T-helper 1 cell treated with Interleukin-12 subunit alpha and Interleukin-12 subunit beta and Interleukin-4 antibody, amounts not matched to agents 30 ng/mL and 1 ng/mL, for 36 hours (primary cell): ENCODE data around the gene ZNF534. TPM values are rescaled to one million over a fixed set of nuclear protein-coding genes. Genes with fewer than 3 reads are reported as not detected.
"Not testable (repeated sequence)": the region's sequence is repeated elsewhere in the genome, so short reads cannot be mapped to it uniquely, and the experiment has no call there.

ENCODE experiments used
- intact Hi-C: fragments of 100-400 bp; cut with micrococcal nuclease; formaldehyde crosslinking; loops from one replicate; pipeline ENCODE4 v1.15.1; 2024
- total RNA-seq: library from RNA; stranded (reverse); gene quantifications from 2 replicates; pipeline ENCODE4 v1.2.3, GENCODE V29; 2022

Gene ZNF534
- total RNA-seq = not detected in 2 replicates

GRCh38 chr19:52428937-52429336, at the start of gene ZNF534:
Gene ZNF534, plus strand, starts transcription at chr19:52429148. Its CDS starts 2,327 bp downstream, at chr19:52431475.
- intact Hi-C loops = no loop called here

GRCh38 chr19:52391135-52391534, 37.8 kb upstream of the ZNF534 start:
- intact Hi-C loops = no loop called here

GRCh38 chr19:52397310-52398080, 31.5 kb upstream of the ZNF534 start, which contains the start of gene ZNF528:
Gene ZNF528, plus strand, starts transcription at chr19:52397849. Its CDS starts 4,165 bp downstream, at chr19:52402014.
- intact Hi-C loops = loop anchor here (1.0 to 5.0 kb wide), 9 partner anchors 28 to 1123 kb away; partner anchors contain the start of genes ZNF160, ZNF320, ZNF610 and ZNF808

GRCh38 chr19:52398081-52398441, 30.9 kb upstream of the ZNF534 start:
- intact Hi-C loops = loop anchor here (5.0 kb wide), 1 partner anchor 499 kb away; the partner anchor contains the start of gene ZNF320

- intact Hi-C loops = no loop called here
These were observed 18.7 kb upstream of the ZNF534 start for GRCh38 chr19:52410276-52410675.

GRCh38 chr19:52415711-52416110, 13.2 kb upstream of the ZNF534 start:
- intact Hi-C loops = no loop called here

- intact Hi-C loops = no loop called here
These were observed 13.2 kb downstream of the ZNF534 start for GRCh38 chr19:52442179-52442578.

- intact Hi-C loops = no loop called here
These were observed 15.6 kb downstream of the ZNF534 start for GRCh38 chr19:52444506-52444905.

GRCh38 chr19:52451241-52451640, 22.3 kb downstream of the ZNF534 start:
- intact Hi-C loops = no loop called here

GRCh38 chr19:52453324-52454094, 24.6 kb downstream of the ZNF534 start, which contains the start of gene ZNF578:
Gene ZNF578, plus strand, starts transcription at chr19:52453553. Its CDS starts 48,293 bp downstream, at chr19:52501846.
- intact Hi-C loops = no loop called here

GRCh38 chr19:52464798-52465470, 36.0 kb downstream of the ZNF534 start:
- intact Hi-C loops = no loop called here

- intact Hi-C loops = no loop called here
These were observed 44.9 kb downstream of the ZNF534 start for GRCh38 chr19:52473655-52474350.

- intact Hi-C loops = no loop called here
These were observed 45.6 kb downstream of the ZNF534 start for GRCh38 chr19:52474351-52475127.

- intact Hi-C loops = not testable (repeated sequence)
These were observed 55.3 kb downstream of the ZNF534 start for GRCh38 chr19:52484111-52484743.

GRCh38 chr19:52485064-52485463, 56.1 kb downstream of the ZNF534 start:
- intact Hi-C loops = not testable (repeated sequence)

GRCh38 chr19:52485561-52486240, 56.8 kb downstream of the ZNF534 start:
- intact Hi-C loops = not testable (repeated sequence)

GRCh38 chr19:52492201-52492993, 63.4 kb downstream of the ZNF534 start:
- intact Hi-C loops = no loop called here

- intact Hi-C loops = no loop called here
These were observed 64.1 kb downstream of the ZNF534 start for GRCh38 chr19:52492994-52493470.
